Smooth muscle cell (in vitro differentiated cells): ENCODE data around the gene SH3RF3. TPM values are rescaled to one million over a fixed set of nuclear protein-coding genes. Genes with fewer than 3 reads are reported as not detected.

ENCODE experiments used
- DNase-seq: peaks from one replicate; lab custom pipeline; 2025; ENCODE audit not compliant: unreplicated experiment; lab: John Stamatoyannopoulos, UW
- H2AFZ ChIP-seq: fragments of 200-600 bp; sonication (generic); 2 replicates; pipeline ENCODE4 v1.6.0; 2016; ENCODE audit warnings: antibody characterized with exemption, low read depth, mild to moderate bottlenecking
- H3F3A ChIP-seq: fragments of 200-600 bp; sonication (generic); 2 replicates; pipeline ENCODE4 v1.6.0; 2017; ENCODE audit warnings: antibody characterized with exemption, low read depth
- H3K27ac ChIP-seq: fragments of 200-600 bp; sonication (generic); 2 replicates; pipeline ENCODE4 v1.5.1; 2016; ENCODE audit warnings: low read depth, mild to moderate bottlenecking
- H3K27me3 ChIP-seq: fragments of 200-600 bp; sonication (generic); 2 replicates; pipeline ENCODE4 v1.6.1; 2016; ENCODE audit warnings: low read depth, mild to moderate bottlenecking
- H3K36me3 ChIP-seq: fragments of 200-600 bp; sonication (generic); 2 replicates; pipeline ENCODE4 v1.5.1; 2016; ENCODE audit warnings: low read depth
- H3K4me1 ChIP-seq: fragments of 200-600 bp; sonication (generic); 2 replicates; pipeline ENCODE4 v1.5.1; 2016; ENCODE audit warnings: low read depth
- H3K4me2 ChIP-seq: fragments of 200-600 bp; sonication (generic); 2 replicates; pipeline ENCODE4 v1.6.0; 2016; ENCODE audit warnings: mild to moderate bottlenecking
- H3K4me3 ChIP-seq: fragments of 200-600 bp; sonication (generic); 2 replicates; pipeline ENCODE4 v1.5.1; 2016; ENCODE audit warnings: mild to moderate bottlenecking
- H3K79me2 ChIP-seq: fragments of 200-600 bp; sonication (generic); 2 replicates; pipeline ENCODE4 v1.6.0; 2016; ENCODE audit warnings: low read depth, mild to moderate bottlenecking
- H3K9ac ChIP-seq: fragments of 200-600 bp; sonication (generic); 2 replicates; pipeline ENCODE4 v1.6.0; 2016; ENCODE audit warnings: low read depth
- H3K9me3 ChIP-seq: fragments of 200-600 bp; sonication (generic); replicated peaks from 2 replicates; pipeline ENCODE4 v1.5.1; 2016; ENCODE audit warnings: low read depth
- H4K20me1 ChIP-seq: fragments of 200-600 bp; sonication (generic); 2 replicates; pipeline ENCODE4 v1.6.0; 2016; ENCODE audit warnings: low read depth
- CTCF ChIP-seq: fragments of 200-600 bp; sonication (generic); IDR thresholded peaks from 2 replicates; pipeline ENCODE4 v1.5.1; 2017; ENCODE audit warnings: borderline replicate concordance, mild to moderate bottlenecking, antibody characterized with exemption; ENCODE audit not compliant: insufficient read depth, poor library complexity, severe bottlenecking
- WGBS: methylation state at CpG from one replicate; pipeline ENCODE4 v1.1.7; 2016; ENCODE audit warnings: low lambda C conversion rate; 5-methylcytosine and 5-hydroxymethylcytosine counted together
- polyA plus RNA-seq: library from polyadenylated mRNA; unstranded; fragments of >200 nt; fragmentation: Nextera tagmentation; extraction: Ambion mirVana; gene quantifications from 2 replicates; pipeline ENCODE4 v1.2.1, GENCODE V29; 2016
- total RNA-seq: library from RNA; depleted of rRNA; stranded (reverse); fragments of >200 nt; gene quantifications from 2 replicates; pipeline ENCODE4 v1.2.3, GENCODE V29; 2014

SH3RF3 gene
- total and polyA plus RNA-seq, 2 experiments from 2014 or later, result 6.6 to 11.8 TPM

GRCh38 chr2:109313343-109313742 is 184.3 kb downstream of the SH3RF3 start:
- Histone ChIP-seq H3K9me3 (no peaks in the 10 kb centered on the region), H2AFZ (no peak overlapping the region), H3K4me2 (no peak overlapping the region), H3K4me1 (no peaks in the 10 kb centered on the region), H3K9ac (no peak overlapping the region), H3K36me3 (no peaks in the 10 kb centered on the region), H4K20me1 (no peaks in the 10 kb centered on the region), H3K4me3 (no peak overlapping the region), H3K27ac (no peak overlapping the region), H3K27me3 (no peaks in the 10 kb centered on the region), H3F3A (peaks cover 5% of the 10 kb centered on the region), H3K79me2 (no peaks in the 10 kb centered on the region)
- DNase-seq, result no peak
- TF ChIP-seq CTCF, result no peak
- 96% methylated on average over 4 of the region's 4 CpGs for WGBS

GRCh38 chr2:109316091-109316490 is 187.1 kb downstream of the SH3RF3 start:
- Histone ChIP-seq H3K4me2 (no peak overlapping the region), H3K9ac (no peak overlapping the region), H3K9me3 (no peaks in the 10 kb centered on the region), H3K4me1 (no peaks in the 10 kb centered on the region), H3K36me3 (no peaks in the 10 kb centered on the region), H4K20me1 (no peaks in the 10 kb centered on the region), H3F3A (peaks cover 11% of the 10 kb centered on the region), H3K27ac (no peak overlapping the region), H3K27me3 (no peaks in the 10 kb centered on the region), H2AFZ (no peak overlapping the region), H3K79me2 (no peaks in the 10 kb centered on the region), H3K4me3 (no peak overlapping the region)
- DNase-seq, result no peak
- 94% methylated on average over 2 of the region's 2 CpGs for WGBS
- no peak for TF ChIP-seq CTCF

GRCh38 chr2:109317471-109318095 is 188.6 kb downstream of the SH3RF3 start:
- Histone ChIP-seq H2AFZ (no peak overlapping the region), H3K79me2 (no peaks in the 10 kb centered on the region), H3K4me1 (peaks cover 2% of the 10 kb centered on the region), H3K4me2 (peak overlapping the region; percentile 75), H3K9me3 (no peaks in the 10 kb centered on the region), H4K20me1 (no peaks in the 10 kb centered on the region), H3K27ac (peak overlapping the region; percentile 87), H3K27me3 (no peaks in the 10 kb centered on the region), H3K36me3 (no peaks in the 10 kb centered on the region), H3K9ac (peak overlapping the region; percentile 51), H3K4me3 (no peak overlapping the region), H3F3A (peaks cover 16% of the 10 kb centered on the region)
- DNase-seq, result no peak
- TF ChIP-seq CTCF, result no peak
- 61% methylated on average over 15 of the region's 15 CpGs for WGBS

GRCh38 chr2:109318150-109318948 is 189.3 kb downstream of the SH3RF3 start:
- H3K9ac ChIP-seq, result peak overlapping the region; percentile 55
- H3K4me1 ChIP-seq, result peaks cover 5% of the 10 kb centered on the region
- H3K9me3 ChIP-seq, result no peaks in the 10 kb centered on the region
- peaks cover 23% of the 10 kb centered on the region for H3F3A ChIP-seq
- H3K27me3 ChIP-seq, result no peaks in the 10 kb centered on the region
- H3K4me3 ChIP-seq, result no peak overlapping the region
- peak overlapping the region; percentile 87 for H3K27ac ChIP-seq
- WGBS, result 30% methylated on average over 22 of the region's 22 CpGs
- peak; percentile 58 for DNase-seq
- peak overlapping the region; percentile 75 for H3K4me2 ChIP-seq
- no peaks in the 10 kb centered on the region for H4K20me1 ChIP-seq
- H3K79me2 ChIP-seq, result no peaks in the 10 kb centered on the region
- H2AFZ ChIP-seq, result no peak overlapping the region
- H3K36me3 ChIP-seq, result no peaks in the 10 kb centered on the region
- peak; percentile 9 for TF ChIP-seq CTCF
